HUES48 (cell line): Measurements from ENCODE around the gene TBXAS1.

Experiments
- H3K27ac ChIP-seq: one replicate; pipeline ENCODE4 v1.7.0; 2013; ENCODE audit warnings: low read depth, low read length, inconsistent platforms
- H3K27me3 ChIP-seq: 2 replicates; pipeline ENCODE4 v1.6.1; 2013; ENCODE audit warnings: mild to moderate bottlenecking, low read length; ENCODE audit not compliant: control insufficient read depth, insufficient read depth
- H3K36me3 ChIP-seq: 2 replicates; pipeline ENCODE4 v1.6.1; 2013; ENCODE audit warnings: low read length; ENCODE audit not compliant: control insufficient read depth, insufficient read depth
- H3K4me1 ChIP-seq: 2 replicates; pipeline ENCODE4 v1.6.1; 2013; ENCODE audit warnings: mild to moderate bottlenecking, low read length; ENCODE audit not compliant: control insufficient read depth, insufficient read depth
- H3K4me3 ChIP-seq: 2 replicates; pipeline ENCODE4 v1.5.1; 2013; ENCODE audit warnings: mild to moderate bottlenecking, low read depth, low read length
- H3K9ac ChIP-seq: 2 replicates; pipeline ENCODE4 v1.6.1; 2013; ENCODE audit warnings: mild to moderate bottlenecking, low read depth, low read length, moderate library complexity
- H3K9me3 ChIP-seq: 2 replicates; pipeline ENCODE4 v1.6.1; 2013; ENCODE audit warnings: low read length; ENCODE audit not compliant: control insufficient read depth, insufficient read depth

TBXAS1 gene

DNA sequence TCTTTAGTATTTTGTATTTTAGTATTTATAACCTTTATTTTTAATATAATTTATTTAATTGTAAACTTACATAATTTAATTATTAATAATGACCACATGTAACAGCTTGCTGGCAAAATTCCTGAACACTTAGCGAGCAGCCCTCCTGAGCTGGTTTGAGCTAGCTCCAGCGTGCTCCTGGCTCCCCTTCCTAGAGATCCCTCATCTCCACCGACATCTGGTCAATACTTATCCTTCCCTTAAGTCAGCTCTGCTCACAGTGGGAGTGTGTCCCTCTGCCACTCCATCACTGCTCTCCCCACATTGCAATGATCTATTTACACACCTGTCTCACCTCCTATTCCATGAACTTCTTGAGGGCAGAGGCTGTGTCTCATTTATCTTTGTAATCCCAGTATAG, 20.6 kb upstream of the TBXAS1 start:
- peaks cover 14% of the 10 kb centered on the region for H3K9me3 ChIP-seq
- no peaks in the 10 kb centered on the region for H3K4me1 ChIP-seq

DNA sequence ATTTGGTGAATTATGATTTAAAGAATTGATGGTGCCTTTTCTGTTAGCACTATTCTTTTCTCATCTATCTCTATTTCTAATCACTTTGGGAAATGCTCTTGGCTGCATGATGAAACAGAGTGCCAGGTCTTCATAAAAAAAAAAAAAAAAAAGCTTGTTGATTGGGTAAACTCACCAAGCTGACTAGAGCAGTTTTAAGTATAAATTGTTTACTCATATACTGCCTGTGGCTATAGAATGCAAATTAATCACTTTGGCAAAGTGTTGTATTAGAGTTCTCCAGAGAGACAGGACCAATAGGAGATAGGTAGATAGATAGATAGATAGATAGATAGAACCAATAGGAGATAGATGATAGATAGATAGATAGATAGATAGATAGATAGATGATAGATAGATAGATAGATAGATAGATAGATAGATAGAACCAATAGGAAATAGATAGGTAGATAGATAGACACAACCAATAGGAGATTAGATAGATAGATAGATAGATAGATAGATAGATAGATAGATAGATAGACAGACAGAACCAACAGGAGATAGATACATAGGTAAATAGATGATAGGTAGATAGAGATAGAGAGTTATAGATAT, 20.1 kb upstream of the TBXAS1 start:
- H3K27me3 ChIP-seq: no peaks in the 10 kb centered on the region
- no peak overlapping the region for H3K4me3 ChIP-seq
- no peak overlapping the region for H3K27ac ChIP-seq
- H3K9me3 ChIP-seq: peaks cover 9% of the 10 kb centered on the region
- no peaks in the 10 kb centered on the region for H3K4me1 ChIP-seq
- H3K9ac ChIP-seq: no peak overlapping the region
- H3K36me3 ChIP-seq: no peaks in the 10 kb centered on the region

More for the DNA sequence above, 20.6 kb upstream of the TBXAS1 start:
- H3K27ac ChIP-seq: no peak overlapping the region
- no peak overlapping the region for H3K9ac ChIP-seq
- no peaks in the 10 kb centered on the region for H3K27me3 ChIP-seq
- no peaks in the 10 kb centered on the region for H3K36me3 ChIP-seq
- H3K4me3 ChIP-seq: no peak overlapping the region

- Histone ChIP-seq H3K27ac (no peak overlapping the region), H3K27me3 (no peaks in the 10 kb centered on the region), H3K4me3 (no peak overlapping the region), H3K36me3 (no peaks in the 10 kb centered on the region), H3K4me1 (no peaks in the 10 kb centered on the region), H3K9me3 (no peaks in the 10 kb centered on the region), H3K9ac (no peak overlapping the region)
These were observed 18.0 kb upstream of the TBXAS1 start for GRCh38 chr7:139811066-139811465.

DNA sequence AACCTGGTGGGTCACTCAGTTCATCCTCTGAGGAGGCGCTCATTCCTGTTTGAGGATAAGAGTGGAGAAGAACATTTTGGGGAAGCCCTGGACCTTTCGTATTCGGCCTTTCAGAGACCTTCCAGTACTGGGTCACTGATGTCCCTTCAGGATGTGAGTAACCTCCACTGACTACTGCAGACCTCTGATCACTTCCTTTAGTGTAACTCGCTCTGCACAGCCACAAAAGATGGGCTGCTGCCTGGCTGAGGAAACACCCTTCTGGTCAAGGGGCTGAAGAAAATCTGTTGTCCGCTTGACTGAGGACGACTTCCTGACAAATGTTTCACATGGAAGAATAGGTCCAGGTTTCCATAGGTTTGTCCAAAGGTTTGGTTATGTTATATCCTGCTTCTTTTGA, 15.9 kb upstream of the TBXAS1 start:
- Histone ChIP-seq H3K4me1 (no peaks in the 10 kb centered on the region), H3K27ac (no peak overlapping the region), H3K9ac (no peak overlapping the region), H3K4me3 (no peak overlapping the region), H3K36me3 (no peaks in the 10 kb centered on the region), H3K27me3 (no peaks in the 10 kb centered on the region), H3K9me3 (no peaks in the 10 kb centered on the region)

GRCh38 chr7:139813689-139814088, 15.4 kb upstream of the TBXAS1 start:
- no peaks in the 10 kb centered on the region for H3K36me3 ChIP-seq
- no peaks in the 10 kb centered on the region for H3K9me3 ChIP-seq
- H3K4me1 ChIP-seq: no peaks in the 10 kb centered on the region
- H3K4me3 ChIP-seq: no peak overlapping the region
- no peaks in the 10 kb centered on the region for H3K27me3 ChIP-seq
- H3K27ac ChIP-seq: no peak overlapping the region
- no peak overlapping the region for H3K9ac ChIP-seq

DNA sequence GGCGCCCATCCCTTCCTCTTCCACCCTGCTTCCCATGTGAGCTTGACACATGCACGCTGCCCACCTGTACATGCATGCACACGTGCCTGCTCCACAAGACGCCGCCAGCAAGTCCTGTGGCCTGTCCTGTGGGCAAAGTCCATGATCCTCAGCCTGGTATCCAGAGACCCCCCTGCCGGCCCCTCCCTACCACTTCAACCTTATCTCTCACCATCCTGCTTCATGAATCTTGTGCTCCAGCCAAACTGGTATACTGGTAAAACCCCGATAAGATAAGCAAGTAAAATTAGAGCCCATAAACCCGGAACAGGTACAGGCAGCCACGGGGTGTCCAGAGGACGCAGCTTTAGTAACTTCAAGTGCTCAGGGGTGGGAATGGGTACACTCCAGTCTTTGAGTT, 11.8 kb upstream of the TBXAS1 start:
- Histone ChIP-seq H3K27me3 (no peaks in the 10 kb centered on the region), H3K4me1 (no peaks in the 10 kb centered on the region), H3K4me3 (no peak overlapping the region), H3K27ac (no peak overlapping the region), H3K36me3 (no peaks in the 10 kb centered on the region), H3K9ac (no peak overlapping the region), H3K9me3 (no peaks in the 10 kb centered on the region)

- Histone ChIP-seq H3K4me3 (no peak overlapping the region), H3K9ac (no peak overlapping the region), H3K27ac (no peak overlapping the region), H3K27me3 (no peaks in the 10 kb centered on the region), H3K36me3 (no peaks in the 10 kb centered on the region), H3K4me1 (no peaks in the 10 kb centered on the region), H3K9me3 (no peaks in the 10 kb centered on the region)
These were observed 9.0 kb upstream of the TBXAS1 start for GRCh38 chr7:139820089-139820488.

- Histone ChIP-seq H3K9me3 (no peaks in the 10 kb centered on the region), H3K27me3 (no peaks in the 10 kb centered on the region), H3K36me3 (no peaks in the 10 kb centered on the region), H3K4me3 (no peak overlapping the region), H3K9ac (no peak overlapping the region), H3K27ac (no peak overlapping the region), H3K4me1 (no peaks in the 10 kb centered on the region)
These were observed 7.5 kb upstream of the TBXAS1 start for GRCh38 chr7:139821349-139822105.

DNA sequence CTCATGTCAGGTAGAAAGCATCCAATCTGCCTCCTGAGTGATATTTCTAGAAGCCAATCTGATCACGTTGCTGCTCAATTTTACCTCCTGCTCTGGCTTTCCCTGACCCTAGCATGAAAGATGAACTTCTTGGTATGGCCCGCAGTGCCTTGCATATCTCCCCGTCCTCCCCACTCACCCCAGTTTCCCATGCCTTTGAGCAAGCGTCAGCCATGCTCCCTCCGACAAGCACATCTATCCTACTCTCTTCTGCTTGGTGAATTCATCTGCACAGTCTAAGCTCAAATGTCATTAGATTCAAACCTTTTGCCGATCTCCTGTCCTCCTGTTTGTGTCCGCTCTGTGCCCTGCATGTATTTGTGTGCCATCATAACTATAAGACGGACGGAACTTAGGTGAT, 6.2 kb upstream of the TBXAS1 start:
- no peaks in the 10 kb centered on the region for H3K4me1 ChIP-seq
- H3K9me3 ChIP-seq: no peaks in the 10 kb centered on the region
- H3K4me3 ChIP-seq: no peak overlapping the region
- H3K9ac ChIP-seq: no peak overlapping the region
- no peaks in the 10 kb centered on the region for H3K27me3 ChIP-seq
- no peaks in the 10 kb centered on the region for H3K36me3 ChIP-seq
- H3K27ac ChIP-seq: no peak overlapping the region

- Histone ChIP-seq H3K4me1 (no peaks in the 10 kb centered on the region), H3K36me3 (no peaks in the 10 kb centered on the region), H3K9ac (no peak overlapping the region), H3K9me3 (no peaks in the 10 kb centered on the region), H3K4me3 (no peak overlapping the region), H3K27ac (no peak overlapping the region), H3K27me3 (no peaks in the 10 kb centered on the region)
These were observed 5.0 kb upstream of the TBXAS1 start for GRCh38 chr7:139823959-139824521.

- peaks cover 6% of the 10 kb centered on the region; the same call in 1 of the 2 replicates for H3K4me1 ChIP-seq
- H3K36me3 ChIP-seq: no peaks in the 10 kb centered on the region
- no peak overlapping the region for H3K9ac ChIP-seq
- no peaks in the 10 kb centered on the region for H3K9me3 ChIP-seq
- no peak overlapping the region for H3K4me3 ChIP-seq
- no peaks in the 10 kb centered on the region for H3K27me3 ChIP-seq
- no peak overlapping the region for H3K27ac ChIP-seq
These were observed 3.3 kb upstream of the TBXAS1 start for GRCh38 chr7:139825666-139826290.
